ENCODE measurements around the gene RCAN3.
"Not testable (repeated sequence)": the region's sequence is repeated elsewhere in the genome, so short reads cannot be mapped to it uniquely, and the experiment has no call there.

Gene RCAN3

GRCh38 chr1:24486331-24487065 lies 16.1 kb upstream of the RCAN3 start:
- DNase-seq (ENCODE audit: low read depth) = no peak

DNA sequence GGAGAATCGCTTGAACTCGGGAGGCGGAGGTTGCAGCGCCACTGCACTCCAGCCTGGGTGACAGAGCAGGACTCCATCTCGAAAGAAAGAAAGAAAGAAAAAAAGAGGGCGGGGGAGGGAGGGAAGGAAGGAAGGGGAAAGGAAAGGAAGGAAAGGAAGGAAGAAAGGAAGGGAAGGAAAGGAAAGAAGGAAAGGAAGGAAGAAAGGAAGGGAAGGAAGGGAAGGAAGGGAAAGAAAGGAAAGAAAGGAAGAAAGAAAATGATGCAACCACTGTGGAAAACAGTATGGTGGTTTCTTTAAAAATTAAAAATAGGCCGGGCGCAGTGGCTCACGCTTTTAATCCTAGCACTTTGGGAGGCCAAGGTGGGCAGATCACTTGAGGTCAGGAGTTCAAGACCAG lies 15.2 kb upstream of the RCAN3 start:
- DNase-seq (ENCODE audit: low read depth) = no peak

DNA sequence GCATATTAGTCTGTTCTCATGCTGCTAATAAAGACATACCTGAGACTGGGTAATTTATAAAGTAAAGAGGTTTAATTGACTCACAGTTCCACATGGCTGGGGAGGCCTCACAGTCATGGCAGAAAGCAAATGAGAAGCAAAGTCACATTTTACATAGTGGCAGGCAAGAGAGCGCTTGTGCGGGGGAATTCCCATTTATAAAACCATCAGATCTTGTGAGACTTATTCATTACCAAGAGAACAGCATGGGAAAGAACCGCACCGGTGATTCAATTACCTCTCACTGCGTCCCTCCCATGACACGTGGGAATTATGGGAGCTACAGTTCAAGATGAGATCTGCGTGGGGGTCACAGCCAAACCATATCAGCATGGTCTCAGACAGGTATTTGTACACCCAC lies 14.5 kb upstream of the RCAN3 start:
- DNase-seq (ENCODE audit: low read depth) = not testable (repeated sequence)

- DNase-seq (ENCODE audit: low read depth) = no peak
Measured at GRCh38 chr1:24489674-24490073, 13.0 kb upstream of the RCAN3 start.

GRCh38 chr1:24490101-24490781 lies 12.4 kb upstream of the RCAN3 start:
- no peak for DNase-seq (ENCODE audit: low read depth)

DNA sequence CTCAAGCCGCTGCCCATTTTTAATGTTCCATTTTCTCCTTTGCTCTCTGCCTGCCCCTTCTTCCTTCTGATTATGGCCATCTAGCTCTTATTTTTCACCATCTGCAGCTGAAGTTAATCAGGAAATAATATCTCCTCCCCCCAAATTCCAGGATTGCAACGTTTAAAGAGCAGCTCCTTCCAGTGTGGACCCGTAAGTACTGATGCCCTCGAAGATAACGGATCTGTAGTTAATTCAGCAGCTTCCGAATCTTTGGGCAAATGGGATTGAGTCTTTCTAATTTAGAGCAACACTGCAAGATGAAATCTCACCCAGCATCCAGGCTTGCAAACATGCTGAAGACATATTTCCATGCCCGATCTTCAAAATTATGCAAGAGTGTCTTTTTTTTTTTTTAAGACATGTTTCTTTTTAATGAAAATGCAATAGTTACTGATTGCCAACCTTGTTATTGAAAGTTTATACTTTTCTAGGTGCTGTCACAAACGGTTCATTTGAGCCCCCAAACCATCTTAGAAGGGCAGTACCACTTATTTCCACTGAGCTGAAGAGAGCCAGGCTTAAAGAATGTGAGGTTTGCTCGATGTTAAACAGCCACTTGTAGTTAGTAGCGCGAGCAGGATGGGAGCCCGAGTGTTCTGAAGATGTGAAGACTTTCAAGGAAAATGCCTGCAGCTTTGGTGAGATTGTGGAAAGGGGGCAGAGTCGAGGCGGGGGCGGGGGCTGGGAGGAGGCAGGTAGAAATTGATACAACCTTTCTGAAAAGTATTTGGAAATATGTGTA lies 10.9 kb upstream of the RCAN3 start:
- DNase-seq (ENCODE audit: low read depth) = no peak

DNA sequence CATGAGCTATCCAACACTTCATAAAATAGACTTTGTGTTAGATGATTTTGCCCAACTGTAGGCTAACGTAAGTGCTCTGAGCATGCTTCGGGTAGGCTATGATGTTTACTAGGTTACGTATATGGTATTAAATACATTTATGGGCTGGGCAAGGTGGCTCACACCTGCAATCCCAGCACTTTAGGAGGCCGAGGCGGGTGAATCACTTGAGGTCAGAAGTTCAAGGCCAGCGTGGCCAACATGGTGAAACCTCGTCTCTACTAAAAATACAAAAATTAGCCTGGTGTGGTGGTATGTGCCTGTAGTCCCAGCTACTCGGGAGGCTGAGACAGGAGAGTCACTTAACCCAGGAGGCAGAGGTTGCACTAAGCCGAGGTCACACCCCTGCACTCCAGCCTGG lies 9.7 kb upstream of the RCAN3 start:
- not testable (repeated sequence) for DNase-seq (ENCODE audit: low read depth)

DNA sequence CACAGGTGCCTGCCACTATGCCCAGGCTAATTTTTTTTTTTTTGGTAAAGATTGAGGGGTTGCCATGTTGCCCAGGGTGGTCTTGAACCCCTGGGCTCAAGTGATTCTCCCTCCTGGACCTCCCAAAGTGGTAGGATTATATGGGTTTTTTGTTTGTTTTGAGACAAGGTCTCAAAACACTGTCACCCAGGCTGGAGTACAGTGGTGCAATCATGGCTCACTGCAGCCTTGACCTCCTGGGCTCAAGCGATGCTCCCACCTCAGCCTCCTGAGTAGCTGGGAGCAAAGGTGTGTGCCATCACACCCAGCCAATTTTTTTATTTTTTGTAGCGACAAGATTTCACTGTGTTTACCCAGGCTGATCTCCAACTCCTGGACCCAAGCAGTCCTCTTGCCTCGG lies 8.9 kb upstream of the RCAN3 start:
- DNase-seq (ENCODE audit: low read depth) = no peak

- DNase-seq (ENCODE audit: low read depth) = no peak
Measured at GRCh38 chr1:24498589-24498988, 4.0 kb upstream of the RCAN3 start.

- DNase-seq (ENCODE audit: low read depth) = no peak
Measured at GRCh38 chr1:24500448-24501048, 2.1 kb upstream of the RCAN3 start.

DNA sequence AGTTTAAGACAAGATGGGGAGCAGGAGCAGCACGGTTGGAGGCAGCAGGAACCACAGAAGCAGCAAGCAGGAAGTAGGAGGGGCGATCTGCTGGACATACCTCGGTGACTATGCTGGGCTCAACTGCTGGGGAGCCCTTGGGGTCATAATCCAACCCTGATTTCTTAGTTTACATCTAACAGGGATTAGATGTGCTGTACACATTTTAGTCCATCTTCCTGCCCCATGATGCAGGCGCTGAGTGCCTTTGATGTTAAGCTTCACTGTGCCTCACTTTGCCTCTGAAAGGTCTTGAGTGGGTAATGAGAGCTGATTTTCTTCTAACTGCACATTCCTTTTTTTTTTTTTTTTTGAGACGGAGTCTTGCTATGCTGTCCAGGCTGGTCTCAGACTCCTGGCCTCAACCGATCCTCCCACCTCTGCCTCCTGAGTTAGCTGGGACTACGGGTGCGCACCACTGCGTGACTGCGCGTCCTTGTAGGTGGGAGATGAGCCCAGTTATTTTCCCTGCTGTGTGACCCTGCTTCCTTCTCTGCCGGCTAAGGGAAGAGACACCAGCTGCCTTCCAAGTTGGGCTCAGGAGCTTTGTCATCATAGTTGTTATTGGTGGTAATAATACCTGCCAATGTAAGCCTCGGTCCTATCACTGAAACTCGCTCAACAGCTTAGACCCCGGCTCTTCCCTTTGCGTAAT lies 1.1 kb upstream of the RCAN3 start:
- no peak for DNase-seq (ENCODE audit: low read depth)

GRCh38 chr1:24502065-24502708 lies 449 bp upstream of the RCAN3 start:
- peak; percentile 63 for DNase-seq (ENCODE audit: low read depth)

DNA sequence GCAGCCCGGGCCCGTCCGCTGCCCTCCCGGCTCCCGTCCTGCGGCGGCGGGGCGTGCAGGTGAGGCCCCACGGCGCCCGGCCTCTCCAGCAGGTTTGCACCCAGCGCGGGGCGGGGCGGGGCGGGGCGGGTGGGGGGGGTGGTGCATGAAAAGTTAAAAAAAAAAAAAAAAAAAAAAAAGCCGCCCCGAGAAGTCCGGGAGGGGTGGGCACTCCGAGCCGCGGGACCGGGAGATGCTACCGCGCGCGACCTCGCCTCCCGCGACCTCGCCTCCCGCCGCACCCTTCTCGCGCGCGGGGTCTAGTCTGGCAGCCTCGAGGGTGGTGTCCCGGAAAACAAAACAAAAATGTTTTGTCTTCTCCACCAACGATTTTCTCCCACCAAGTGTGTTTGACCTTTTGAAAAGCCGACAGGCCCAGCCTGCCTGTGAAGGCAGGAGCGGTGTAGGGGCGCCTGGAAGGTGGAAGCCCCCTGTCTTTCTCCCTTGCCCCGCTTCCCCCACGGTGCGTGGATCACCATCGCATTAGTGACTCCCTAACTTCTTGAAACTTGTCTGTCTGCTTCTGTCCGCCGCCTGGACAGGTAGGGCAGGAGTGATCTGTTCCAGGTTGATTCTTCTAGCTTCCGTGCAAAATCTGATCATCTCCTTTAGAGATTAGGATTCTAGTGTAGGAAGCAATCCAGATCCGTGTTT lies 569 bp downstream of the RCAN3 start:
- no peak for DNase-seq (ENCODE audit: low read depth)

- DNase-seq (ENCODE audit: low read depth) = no peak
Measured at GRCh38 chr1:24503870-24504523, 1.4 kb downstream of the RCAN3 start.

DNA sequence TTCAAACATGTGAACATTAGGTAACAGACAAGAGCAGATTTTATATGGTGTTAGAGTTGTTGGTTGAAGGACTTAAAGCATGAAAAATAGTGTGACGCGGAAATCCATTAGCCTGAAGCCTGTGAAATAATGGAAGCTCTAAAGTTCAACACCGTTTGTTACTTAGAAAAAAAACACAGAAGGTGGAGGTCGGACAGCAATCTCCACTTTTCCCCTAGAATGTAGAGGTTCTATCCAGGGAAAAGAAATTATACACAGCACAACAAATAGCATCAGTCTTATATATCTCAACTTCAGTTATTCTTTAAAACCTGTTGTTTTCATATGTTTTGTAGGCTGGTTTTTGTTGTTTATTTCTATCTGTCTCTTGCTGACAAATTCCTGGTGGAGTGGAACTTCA lies 1.9 kb downstream of the RCAN3 start:
- no peak for DNase-seq (ENCODE audit: low read depth)

GRCh38 chr1:24505816-24506215 lies 3.2 kb downstream of the RCAN3 start:
- no peak for DNase-seq (ENCODE audit: low read depth)

- no peak for DNase-seq (ENCODE audit: low read depth)
Measured at GRCh38 chr1:24506691-24507381, 4.2 kb downstream of the RCAN3 start.

DNA sequence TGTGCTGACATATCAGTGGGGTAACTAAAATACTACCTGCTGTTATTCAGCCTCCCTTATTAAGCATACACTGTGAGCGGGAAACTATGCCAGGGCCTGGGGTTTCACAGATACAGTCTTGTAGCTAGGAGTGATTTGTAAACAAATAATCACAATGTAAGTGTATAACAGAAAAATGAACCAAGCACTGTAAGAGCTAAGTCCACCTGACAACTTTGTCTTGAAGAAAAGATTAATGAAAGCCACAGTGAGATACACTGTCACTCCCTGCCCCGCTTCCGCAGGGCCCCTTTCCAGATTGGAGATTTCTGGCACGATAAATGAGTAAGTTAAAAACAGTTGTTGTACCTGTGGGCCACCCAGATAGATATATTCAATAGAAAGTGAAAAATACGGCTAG lies 4.8 kb downstream of the RCAN3 start:
- DNase-seq (ENCODE audit: low read depth) = no peak

DNA sequence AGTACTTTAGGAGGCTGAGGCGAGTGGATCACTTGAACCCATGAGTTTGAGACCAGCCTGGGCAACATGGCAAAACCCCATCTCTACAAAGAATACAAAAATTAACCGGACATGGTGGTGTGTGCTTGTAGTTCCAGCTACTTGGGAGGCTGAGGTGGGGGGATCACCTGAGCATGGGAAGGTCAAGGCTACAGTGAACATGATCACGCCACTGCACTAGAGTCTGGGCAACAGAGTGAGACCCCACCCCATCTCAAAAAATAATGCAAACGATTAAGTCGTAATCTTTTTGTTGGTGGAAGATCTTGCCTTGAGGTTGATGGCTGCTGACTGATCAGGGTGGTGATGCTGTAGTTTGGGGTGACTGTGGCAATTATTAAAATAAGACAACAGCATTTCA lies 6.3 kb downstream of the RCAN3 start:
- DNase-seq (ENCODE audit: low read depth) = no peak

DNA sequence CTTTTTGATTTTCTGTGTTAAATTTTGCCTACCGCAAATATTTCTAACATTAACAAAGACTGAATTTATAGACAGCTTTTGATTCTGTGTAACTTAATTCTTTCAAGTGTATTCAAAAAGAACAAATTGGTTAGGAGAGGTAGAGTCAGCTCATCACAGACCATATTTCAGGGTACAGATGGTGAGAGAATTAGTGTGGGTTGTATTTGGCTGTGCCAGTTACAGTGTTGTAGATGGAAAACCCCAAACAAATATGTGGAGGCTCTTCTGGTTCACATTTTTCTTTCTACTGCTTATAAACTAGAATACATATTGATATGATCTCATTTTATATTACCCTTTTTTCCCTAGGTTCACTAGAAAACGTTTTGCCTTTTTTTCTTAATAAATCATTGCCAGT lies 11.1 kb downstream of the RCAN3 start:
- DNase-seq (ENCODE audit: low read depth) = no peak

All from stimulated activated CD8-positive, alpha-beta memory T cell treated with anti-CD3 and anti-CD28 coated beads, Interleukin-12 subunit alpha, Interleukin-12 subunit beta, amount 100 ng/mL, for 1 hour (primary cell).